ENCODE results near the gene GALNTL6. TPM values are rescaled to one million over a fixed set of nuclear protein-coding genes. Genes with fewer than 3 reads are reported as not detected.
A peak's percentile ranks its signal among the peaks of the same experiment; 100 is the strongest.

GALNTL6 gene
- total and polyA plus RNA-seq, 2 donors (not counting 1 experiment from before 2014, with no cell fraction given) = 0.99 to 1.1 TPM

- H3K36me3 ChIP-seq (replicated peaks in 1 of 2; ENCODE audit: control extremely low read depth in 1 of 2, control insufficient read depth in 1 of 2, extremely low read depth in 1 of 2, insufficient read depth in 2 of 2, low read length in 1 of 2) = no peaks in the 10 kb centered on the region
- ChIA-PET CTCF (interaction anchor here (1.3 to 2.2 kb wide), 2 partner anchors 9 to 1212 kb away, joined by 3 to 6 read pairs; no protein-coding TSS in a partner anchor), POLR2A (no interaction called here)
- no peak overlapping the region for H3K4me2 ChIP-seq (replicated peaks; ENCODE audit: low read depth, low read length, poor library complexity, severe bottlenecking)
- no peaks in the 10 kb centered on the region for H3K4me1 ChIP-seq (ENCODE audit: control insufficient read depth in 2 of 2, insufficient read depth in 2 of 2, low read length in 2 of 2)
- TF ChIP-seq, protein P1, sequence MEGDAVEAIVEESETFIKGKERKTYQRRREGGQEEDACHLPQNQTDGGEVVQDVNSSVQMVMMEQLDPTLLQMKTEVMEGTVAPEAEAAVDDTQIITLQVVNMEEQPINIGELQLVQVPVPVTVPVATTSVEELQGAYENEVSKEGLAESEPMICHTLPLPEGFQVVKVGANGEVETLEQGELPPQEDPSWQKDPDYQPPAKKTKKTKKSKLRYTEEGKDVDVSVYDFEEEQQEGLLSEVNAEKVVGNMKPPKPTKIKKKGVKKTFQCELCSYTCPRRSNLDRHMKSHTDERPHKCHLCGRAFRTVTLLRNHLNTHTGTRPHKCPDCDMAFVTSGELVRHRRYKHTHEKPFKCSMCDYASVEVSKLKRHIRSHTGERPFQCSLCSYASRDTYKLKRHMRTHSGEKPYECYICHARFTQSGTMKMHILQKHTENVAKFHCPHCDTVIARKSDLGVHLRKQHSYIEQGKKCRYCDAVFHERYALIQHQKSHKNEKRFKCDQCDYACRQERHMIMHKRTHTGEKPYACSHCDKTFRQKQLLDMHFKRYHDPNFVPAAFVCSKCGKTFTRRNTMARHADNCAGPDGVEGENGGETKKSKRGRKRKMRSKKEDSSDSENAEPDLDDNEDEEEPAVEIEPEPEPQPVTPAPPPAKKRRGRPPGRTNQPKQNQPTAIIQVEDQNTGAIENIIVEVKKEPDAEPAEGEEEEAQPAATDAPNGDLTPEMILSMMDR (IDR thresholded peaks at IDR 0.05) = peak; percentile 72
- no peak for TF ChIP-seq EZH2 (IDR thresholded peaks at IDR 0.05; ENCODE audit: borderline replicate concordance, insufficient read depth, low read depth, low read length, poor library complexity, severe bottlenecking)
- H2AFZ ChIP-seq (ENCODE audit: insufficient read depth, low read depth, low read length, poor library complexity, severe bottlenecking) = no peak overlapping the region
- H3K4me3 ChIP-seq (ENCODE audit: control extremely low read depth in 1 of 5, extremely low read depth in 1 of 5, insufficient read depth in 1 of 5, low read depth in 2 of 5, low read length in 4 of 5) = no peak overlapping the region
- H3K4me3 Mint-ChIP-seq = no peak overlapping the region
- H3K27me3 Mint-ChIP-seq = no peaks in the 10 kb centered on the region
- intact Hi-C loops (cut with micrococcal nuclease) = no loop called here
- no peaks in the 10 kb centered on the region for H3K9me3 Mint-ChIP-seq (ENCODE audit: insufficient read depth)
- H3K27ac ChIP-seq (ENCODE audit: low read length in 2 of 2) = no peak overlapping the region
- no peaks in the 10 kb centered on the region for H4K20me1 ChIP-seq (ENCODE audit: control insufficient read depth, insufficient read depth, low read length, poor library complexity, severe bottlenecking)
- no peaks in the 10 kb centered on the region for H3K79me2 ChIP-seq (ENCODE audit: control insufficient read depth, insufficient read depth, low read length)
- no peak overlapping the region for H3K27ac Mint-ChIP-seq
- H3K27me3 ChIP-seq (replicated peaks in 1 of 4; ENCODE audit: control extremely low read depth in 1 of 4, control insufficient read depth in 3 of 4, insufficient read depth in 4 of 4, low read length in 3 of 4) = no peaks in the 10 kb centered on the region
- DNase-seq = peak; percentile 23
- no peak overlapping the region for H3K9ac ChIP-seq (ENCODE audit: low read length)
- ATAC-seq (ENCODE audit: low read depth) = no peak
- peaks cover 2% of the 10 kb centered on the region for H3K4me1 Mint-ChIP-seq
- no peaks in the 10 kb centered on the region for H3K9me3 ChIP-seq (ENCODE audit: control extremely low read depth in 1 of 3, control insufficient read depth in 2 of 3, insufficient read depth in 1 of 3, low read length in 2 of 3)
Observed at GRCh38 chr4:172202480-172203076, 389.4 kb downstream of the GALNTL6 start.

GRCh38 chr4:172207258-172207657 is 394.1 kb downstream of the GALNTL6 start:
- peaks cover 2% of the 10 kb centered on the region for H3K4me1 Mint-ChIP-seq
- H3K9me3 ChIP-seq (ENCODE audit: control extremely low read depth in 1 of 3, control insufficient read depth in 2 of 3, insufficient read depth in 1 of 3, low read length in 2 of 3) = no peaks in the 10 kb centered on the region
- DNase-seq (no peak), ATAC-seq (ENCODE audit: low read depth) (no peak)
- H3K36me3 ChIP-seq (replicated peaks in 1 of 2; ENCODE audit: control extremely low read depth in 1 of 2, control insufficient read depth in 1 of 2, extremely low read depth in 1 of 2, insufficient read depth in 2 of 2, low read length in 1 of 2) = no peaks in the 10 kb centered on the region
- 60% methylated on average over 2 of the region's 3 CpGs for WGBS (ENCODE audit: insufficient coverage)
- no peaks in the 10 kb centered on the region for H4K20me1 ChIP-seq (ENCODE audit: control insufficient read depth, insufficient read depth, low read length, poor library complexity, severe bottlenecking)
- H3K9ac ChIP-seq (ENCODE audit: low read length) = no peak overlapping the region
- TF ChIP-seq EZH2 (IDR thresholded peaks at IDR 0.05; ENCODE audit: borderline replicate concordance, insufficient read depth, low read depth, low read length, poor library complexity, severe bottlenecking) = no peak
- TF ChIP-seq, protein P1 (IDR thresholded peaks at IDR 0.05) = no peak
- no peak overlapping the region for H3K4me3 Mint-ChIP-seq
- no peaks in the 10 kb centered on the region for H3K9me3 Mint-ChIP-seq (ENCODE audit: insufficient read depth)
- no peaks in the 10 kb centered on the region for H3K27me3 ChIP-seq (replicated peaks in 1 of 4; ENCODE audit: control extremely low read depth in 1 of 4, control insufficient read depth in 3 of 4, insufficient read depth in 4 of 4, low read length in 3 of 4)
- POLR2A ChIA-PET = no interaction called here
- H3K79me2 ChIP-seq (ENCODE audit: control insufficient read depth, insufficient read depth, low read length) = no peaks in the 10 kb centered on the region
- H3K27ac Mint-ChIP-seq = no peak overlapping the region
- H3K4me1 ChIP-seq (ENCODE audit: control insufficient read depth in 2 of 2, insufficient read depth in 2 of 2, low read length in 2 of 2) = no peaks in the 10 kb centered on the region
- no peak overlapping the region for H3K4me3 ChIP-seq (ENCODE audit: control extremely low read depth in 1 of 5, extremely low read depth in 1 of 5, insufficient read depth in 1 of 5, low read depth in 2 of 5, low read length in 4 of 5)
- intact Hi-C loops (cut with micrococcal nuclease) = no loop called here
- H2AFZ ChIP-seq (ENCODE audit: insufficient read depth, low read depth, low read length, poor library complexity, severe bottlenecking) = no peak overlapping the region
- H3K27me3 Mint-ChIP-seq = no peaks in the 10 kb centered on the region
- H3K4me2 ChIP-seq (replicated peaks; ENCODE audit: low read depth, low read length, poor library complexity, severe bottlenecking) = no peak overlapping the region
- H3K27ac ChIP-seq (ENCODE audit: low read length in 2 of 2) = no peak overlapping the region
- CTCF ChIA-PET = no interaction called here
